Ishikawa (cell line): ENCODE measurements around the gene SPIB.

Experiments
- CEBPB ChIP-seq: IDR thresholded peaks from 2 replicates; pipeline ENCODE4 v1.6.1; 2012
- CREB1 ChIP-seq: IDR thresholded peaks from 2 replicates; pipeline ENCODE4 v1.6.1; 2012; ENCODE audit warnings: low read depth
- EGR1 ChIP-seq: IDR thresholded peaks from 2 replicates; pipeline ENCODE4 v1.6.1; 2012
- EP300 ChIP-seq: IDR thresholded peaks from 2 replicates; pipeline ENCODE4 v1.6.1; 2012; ENCODE audit warnings: borderline replicate concordance
- FOXM1 ChIP-seq: IDR thresholded peaks from 2 replicates; pipeline ENCODE4 v1.6.1; 2012; ENCODE audit warnings: low read depth, borderline replicate concordance
- MAX ChIP-seq: IDR thresholded peaks from 2 replicates; pipeline ENCODE4 v1.6.1; 2012
- NFIC ChIP-seq: IDR thresholded peaks from 2 replicates; pipeline ENCODE4 v1.6.1; 2012
- RAD21 ChIP-seq: IDR thresholded peaks from 2 replicates; pipeline ENCODE4 v1.6.1; 2012; ENCODE audit warnings: low read depth
- REST ChIP-seq: IDR thresholded peaks from 2 replicates; pipeline ENCODE4 v1.6.1; 2012; ENCODE audit warnings: low read depth, mild to moderate bottlenecking
- TAF1 ChIP-seq: IDR thresholded peaks from 2 replicates; pipeline ENCODE4 v1.6.1; 2012; ENCODE audit warnings: low read depth, mild to moderate bottlenecking
- TCF12 ChIP-seq: IDR thresholded peaks from 2 replicates; pipeline ENCODE4 v1.6.1; 2012; ENCODE audit warnings: low read depth
- TEAD4 ChIP-seq: IDR thresholded peaks from 2 replicates; pipeline ENCODE4 v1.6.1; 2012
- USF1 ChIP-seq: IDR thresholded peaks from 2 replicates; pipeline ENCODE4 v1.6.1; 2012
- YY1 ChIP-seq: IDR thresholded peaks from 2 replicates; pipeline ENCODE4 v1.6.1; 2012; ENCODE audit warnings: low read depth
- ZBTB7A ChIP-seq: IDR thresholded peaks from 2 replicates; pipeline ENCODE4 v1.6.1; 2012; ENCODE audit warnings: low read depth

Gene SPIB

GRCh38 chr19:50447750-50448149, 29.0 kb downstream of the SPIB start:
- TF ChIP-seq EGR1 = no peak
- TF ChIP-seq EP300 = no peak
- TF ChIP-seq YY1 = no peak
- no peak for TF ChIP-seq TEAD4
- TF ChIP-seq REST = no peak
- TF ChIP-seq FOXM1 = no peak
- TF ChIP-seq ZBTB7A = no peak
- no peak for TF ChIP-seq CREB1
- no peak for TF ChIP-seq MAX
- no peak for TF ChIP-seq TCF12
- no peak for TF ChIP-seq RAD21

GRCh38 chr19:50449236-50449899, 30.6 kb downstream of the SPIB start:
- TF ChIP-seq TCF12 (no peak), TEAD4 (no peak), NFIC (no peak), YY1 (no peak), RAD21 (no peak), USF1 (no peak)

- no peak for TF ChIP-seq CREB1
- TF ChIP-seq TCF12 = no peak
- TF ChIP-seq EP300 = no peak
- TF ChIP-seq TEAD4 = no peak
- no peak for TF ChIP-seq NFIC
- no peak for TF ChIP-seq MAX
- no peak for TF ChIP-seq USF1
- no peak for TF ChIP-seq FOXM1
- TF ChIP-seq YY1 = no peak
- no peak for TF ChIP-seq RAD21
- TF ChIP-seq REST = no peak
- no peak for TF ChIP-seq EGR1
These were observed 31.9 kb downstream of the SPIB start for GRCh38 chr19:50450369-50451222.

- no peak for TF ChIP-seq TAF1
- TF ChIP-seq TEAD4 = no peak
- TF ChIP-seq TCF12 = no peak
- no peak for TF ChIP-seq MAX
- no peak for TF ChIP-seq USF1
- no peak for TF ChIP-seq YY1
These were observed 32.4 kb downstream of the SPIB start for GRCh38 chr19:50451223-50451534.

- no peak for TF ChIP-seq USF1
- no peak for TF ChIP-seq NFIC
- TF ChIP-seq FOXM1 = no peak
- no peak for TF ChIP-seq TCF12
- TF ChIP-seq TAF1 = no peak
- TF ChIP-seq TEAD4 = no peak
- no peak for TF ChIP-seq EGR1
- TF ChIP-seq YY1 = no peak
- TF ChIP-seq ZBTB7A = no peak
- no peak for TF ChIP-seq RAD21
- TF ChIP-seq CEBPB = no peak
- no peak for TF ChIP-seq REST
- TF ChIP-seq CREB1 = no peak
- no peak for TF ChIP-seq MAX
- no peak for TF ChIP-seq EP300
These were observed 34.5 kb downstream of the SPIB start for GRCh38 chr19:50453243-50453642.
